SJCRH30 (cell line): Measurements from ENCODE around the gene LASP1. TPM values are rescaled to one million over a fixed set of nuclear protein-coding genes. Genes with fewer than 3 reads are reported as not detected.
"Not testable (repeated sequence)": the region's sequence is repeated elsewhere in the genome, so short reads cannot be mapped to it uniquely, and the experiment has no call there.

Experiments
- DNase-seq, 2 experiments: peaks; one replicate each; pipeline ENCODE4 v3.0.0-alpha.2; 2015 to 2020
- H3K27ac ChIP-seq: fragments of 250-450 bp; sonication (Bioruptor Pico); 2 replicates; pipeline ENCODE4 v1.5.1; 2020; ENCODE audit warnings: mild to moderate bottlenecking, moderate library complexity
- H3K27me3 ChIP-seq: fragments of 250-450 bp; sonication (Bioruptor Pico); 2 replicates; pipeline ENCODE4 v1.5.1; 2020; ENCODE audit warnings: mild to moderate bottlenecking, moderate library complexity
- H3K36me3 ChIP-seq: fragments of 250-450 bp; sonication (Bioruptor Pico); 2 replicates; pipeline ENCODE4 v1.5.1; 2020; ENCODE audit warnings: mild to moderate bottlenecking, moderate library complexity
- H3K4me1 ChIP-seq: fragments of 250-450 bp; sonication (Bioruptor Pico); 2 replicates; pipeline ENCODE4 v1.5.1; 2020; ENCODE audit warnings: mild to moderate bottlenecking, moderate library complexity
- H3K4me3 ChIP-seq: fragments of 250-450 bp; sonication (Bioruptor Pico); 2 replicates; pipeline ENCODE4 v1.5.1; 2020; ENCODE audit warnings: mild to moderate bottlenecking, moderate library complexity
- H3K9me3 ChIP-seq: fragments of 250-450 bp; sonication (Bioruptor Pico); replicated peaks from 2 replicates; pipeline ENCODE4 v1.5.1; 2020; ENCODE audit warnings: mild to moderate bottlenecking, moderate library complexity
- total RNA-seq: library from RNA; depleted of rRNA; stranded (reverse); fragments of >200 nt; shearing (Covaris generic); gene quantifications from 2 replicates; pipeline ENCODE4 v1.2.3, GENCODE V29; 2014

The LASP1 gene
- total RNA-seq, 1 experiment from 2014 or later, result 38.8 TPM

DNA sequence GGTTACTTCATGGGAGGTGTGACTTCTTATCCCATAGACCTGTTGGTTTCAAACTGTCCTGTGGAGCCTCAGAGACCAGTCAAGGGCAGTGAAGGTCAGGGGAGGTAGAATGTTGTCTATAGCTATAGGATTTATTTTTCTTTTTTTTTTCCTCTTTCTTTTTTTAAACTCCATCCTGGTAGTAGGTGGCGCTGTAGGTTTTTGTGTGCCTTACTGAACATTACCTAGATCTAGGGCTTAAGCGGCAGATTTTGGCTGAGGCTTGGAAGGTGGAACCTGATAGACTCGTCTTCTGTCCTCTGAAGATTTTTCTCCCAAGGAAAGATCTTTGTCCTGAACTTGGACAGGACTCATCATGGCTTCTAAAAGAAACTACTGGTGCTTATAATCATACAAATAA is 47.4 kb downstream of the LASP1 start:
- Histone ChIP-seq H3K36me3 (0 out of 2 replicates have a peak, but pooled peaks cover 7% of the 10 kb centered on the region), H3K27ac (no peak overlapping the region)

DNA sequence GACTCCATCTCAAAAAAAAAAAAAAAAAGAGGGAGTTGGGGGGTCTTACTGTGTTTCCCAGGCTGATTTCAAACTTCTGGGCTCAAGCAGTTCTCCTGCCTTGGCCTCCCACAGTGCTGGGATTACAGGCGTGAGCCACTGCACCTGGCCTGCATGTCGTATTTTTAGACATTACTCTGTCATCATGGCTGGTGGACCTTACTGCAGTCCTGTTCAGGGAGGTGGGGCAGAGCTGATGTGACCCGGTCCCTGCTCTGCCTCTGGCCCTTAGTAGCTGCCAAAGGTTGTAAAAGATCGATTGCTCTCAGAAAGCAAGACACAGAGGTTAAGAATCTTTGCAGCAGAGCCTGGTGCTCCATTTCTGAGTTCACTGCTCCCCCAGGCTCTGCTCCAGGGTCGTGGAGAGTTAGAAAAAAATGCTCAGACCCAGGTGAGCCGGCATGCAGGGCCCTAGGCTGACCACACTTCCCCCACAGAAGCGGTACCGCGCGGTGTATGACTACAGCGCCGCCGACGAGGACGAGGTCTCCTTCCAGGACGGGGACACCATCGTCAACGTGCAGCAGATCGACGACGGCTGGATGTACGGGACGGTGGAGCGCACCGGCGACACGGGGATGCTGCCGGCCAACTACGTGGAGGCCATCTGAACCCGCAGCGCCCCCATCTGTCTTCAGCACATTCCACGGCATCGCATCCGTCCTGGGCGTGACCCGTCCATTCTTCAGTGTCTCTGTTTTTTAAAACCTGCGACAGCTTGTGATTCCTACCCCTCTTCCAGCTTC is 48.5 kb downstream of the LASP1 start:
- 0 out of 2 replicates have a peak, but pooled peaks cover 7% of the 10 kb centered on the region for H3K36me3 ChIP-seq
- no peak overlapping the region for H3K4me3 ChIP-seq
- no peak for DNase-seq
- no peak overlapping the region for H3K27ac ChIP-seq
- H3K27me3 ChIP-seq, result no peaks in the 10 kb centered on the region
- H3K4me1 ChIP-seq, result peaks cover 15% of the 10 kb centered on the region
- H3K9me3 ChIP-seq, result no peaks in the 10 kb centered on the region

More for the DNA sequence above, 47.4 kb downstream of the LASP1 start:
- no peak for DNase-seq
- Histone ChIP-seq H3K9me3 (no peaks in the 10 kb centered on the region), H3K4me1 (peaks cover 5% of the 10 kb centered on the region), H3K4me3 (no peak overlapping the region), H3K27me3 (no peaks in the 10 kb centered on the region)

DNA sequence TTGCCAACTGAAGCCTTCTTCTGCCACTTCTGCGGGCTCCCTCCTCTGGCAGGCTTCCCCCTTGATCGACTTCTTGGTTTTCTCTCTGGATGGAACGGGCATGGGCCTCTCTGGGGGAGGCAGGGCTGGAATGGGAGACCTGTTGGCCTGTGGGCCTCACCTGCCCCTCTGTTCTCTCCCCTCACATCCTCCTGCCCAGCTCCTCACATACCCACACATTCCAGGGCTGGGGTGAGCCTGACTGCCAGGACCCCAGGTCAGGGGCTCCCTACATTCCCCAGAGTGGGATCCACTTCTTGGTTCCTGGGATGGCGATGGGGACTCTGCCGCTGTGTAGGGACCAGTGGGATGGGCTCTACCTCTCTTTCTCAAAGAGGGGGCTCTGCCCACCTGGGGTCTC is 49.1 kb downstream of the LASP1 start:
- no peak overlapping the region for H3K4me3 ChIP-seq
- peaks cover 15% of the 10 kb centered on the region for H3K4me1 ChIP-seq
- no peak for DNase-seq
- H3K36me3 ChIP-seq, result 0 out of 2 replicates have a peak, but pooled peaks cover 7% of the 10 kb centered on the region
- H3K27me3 ChIP-seq, result no peaks in the 10 kb centered on the region
- H3K27ac ChIP-seq, result no peak overlapping the region
- H3K9me3 ChIP-seq, result no peaks in the 10 kb centered on the region

DNA sequence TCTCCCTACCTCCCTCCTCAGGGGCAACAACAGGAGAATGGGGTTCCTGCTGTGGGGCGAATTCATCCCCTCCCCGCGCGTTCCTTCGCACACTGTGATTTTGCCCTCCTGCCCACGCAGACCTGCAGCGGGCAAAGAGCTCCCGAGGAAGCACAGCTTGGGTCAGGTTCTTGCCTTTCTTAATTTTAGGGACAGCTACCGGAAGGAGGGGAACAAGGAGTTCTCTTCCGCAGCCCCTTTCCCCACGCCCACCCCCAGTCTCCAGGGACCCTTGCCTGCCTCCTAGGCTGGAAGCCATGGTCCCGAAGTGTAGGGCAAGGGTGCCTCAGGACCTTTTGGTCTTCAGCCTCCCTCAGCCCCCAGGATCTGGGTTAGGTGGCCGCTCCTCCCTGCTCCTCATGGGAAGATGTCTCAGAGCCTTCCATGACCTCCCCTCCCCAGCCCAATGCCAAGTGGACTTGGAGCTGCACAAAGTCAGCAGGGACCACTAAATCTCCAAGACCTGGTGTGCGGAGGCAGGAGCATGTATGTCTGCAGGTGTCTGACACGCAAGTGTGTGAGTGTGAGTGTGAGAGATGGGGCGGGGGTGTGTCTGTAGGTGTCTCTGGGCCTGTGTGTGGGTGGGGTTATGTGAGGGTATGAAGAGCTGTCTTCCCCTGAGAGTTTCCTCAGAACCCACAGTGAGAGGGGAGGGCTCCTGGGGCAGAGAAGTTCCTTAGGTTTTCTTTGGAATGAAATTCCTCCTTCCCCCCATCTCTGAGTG is 49.6 kb downstream of the LASP1 start:
- no peaks in the 10 kb centered on the region for H3K9me3 ChIP-seq
- no peak overlapping the region for H3K4me3 ChIP-seq
- H3K36me3 ChIP-seq, result 0 out of 2 replicates have a peak, but pooled peaks cover 2% of the 10 kb centered on the region
- peaks cover 15% of the 10 kb centered on the region for H3K4me1 ChIP-seq
- H3K27me3 ChIP-seq, result no peaks in the 10 kb centered on the region
- H3K27ac ChIP-seq, result no peak overlapping the region
- DNase-seq, result no peak

DNA sequence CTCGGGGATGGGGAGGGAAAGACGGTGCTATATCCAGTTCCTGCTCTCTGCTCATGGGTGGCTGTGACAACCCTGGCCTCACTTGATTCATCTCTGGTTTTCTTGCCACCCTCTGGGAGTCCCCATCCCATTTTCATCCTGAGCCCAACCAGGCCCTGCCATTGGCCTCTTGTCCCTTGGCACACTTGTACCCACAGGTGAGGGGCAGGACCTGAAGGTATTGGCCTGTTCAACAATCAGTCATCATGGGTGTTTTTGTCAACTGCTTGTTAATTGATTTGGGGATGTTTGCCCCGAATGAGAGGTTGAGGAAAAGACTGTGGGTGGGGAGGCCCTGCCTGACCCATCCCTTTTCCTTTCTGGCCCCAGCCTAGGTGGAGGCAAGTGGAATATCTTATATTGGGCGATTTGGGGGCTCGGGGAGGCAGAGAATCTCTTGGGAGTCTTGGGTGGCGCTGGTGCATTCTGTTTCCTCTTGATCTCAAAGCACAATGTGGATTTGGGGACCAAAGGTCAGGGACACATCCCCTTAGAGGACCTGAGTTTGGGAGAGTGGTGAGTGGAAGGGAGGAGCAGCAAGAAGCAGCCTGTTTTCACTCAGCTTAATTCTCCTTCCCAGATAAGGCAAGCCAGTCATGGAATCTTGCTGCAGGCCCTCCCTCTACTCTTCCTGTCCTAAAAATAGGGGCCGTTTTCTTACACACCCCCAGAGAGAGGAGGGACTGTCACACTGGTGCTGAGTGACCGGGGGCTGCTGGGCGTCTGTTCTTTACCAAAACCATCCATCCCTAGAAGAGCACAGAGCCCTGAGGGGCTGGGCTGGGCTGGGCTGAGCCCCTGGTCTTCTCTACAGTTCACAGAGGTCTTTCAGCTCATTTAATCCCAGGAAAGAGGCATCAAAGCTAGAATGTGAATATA is 50.8 kb downstream of the LASP1 start:
- Histone ChIP-seq H3K27me3 (no peaks in the 10 kb centered on the region), H3K27ac (no peak overlapping the region), H3K36me3 (0 out of 2 replicates have a peak, but pooled peaks cover 2% of the 10 kb centered on the region), H3K4me1 (peaks cover 15% of the 10 kb centered on the region), H3K9me3 (no peaks in the 10 kb centered on the region), H3K4me3 (no peak overlapping the region)
- DNase-seq, result no peak

DNA sequence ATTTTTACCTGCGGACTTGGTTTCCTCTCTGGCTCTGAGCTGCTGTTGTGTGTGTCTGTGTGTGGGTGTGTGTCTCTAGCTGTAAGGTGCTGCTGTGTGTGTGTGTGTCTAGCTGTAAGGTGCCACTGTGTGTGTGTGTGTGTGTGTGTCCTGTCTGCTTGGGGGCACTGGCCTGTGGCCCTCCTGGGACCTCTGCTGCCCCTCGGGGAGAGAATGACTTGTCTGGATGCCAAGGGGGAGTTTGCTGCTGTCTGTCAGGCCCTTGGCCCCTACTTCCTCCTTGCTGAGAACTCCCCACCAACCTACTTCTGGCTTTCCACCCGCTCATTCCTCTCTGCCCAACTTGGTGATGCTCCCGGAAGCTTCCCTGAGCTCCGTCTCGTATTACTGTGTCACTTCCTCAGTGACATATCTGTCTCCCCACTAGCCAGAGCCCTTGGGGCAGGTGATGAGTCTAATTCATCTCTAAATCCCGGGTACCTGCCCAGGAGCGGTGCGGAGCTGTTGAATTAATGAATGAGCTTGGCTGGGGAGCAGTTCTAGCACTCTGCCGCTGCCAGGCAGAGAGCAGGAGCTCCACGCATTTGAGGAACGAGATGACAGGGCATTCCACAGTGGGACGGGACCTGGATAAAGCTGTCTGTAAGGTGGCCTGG is 52.0 kb downstream of the LASP1 start:
- DNase-seq, result peak in 1 of 2 experiments; percentile 19
- Histone ChIP-seq H3K4me1 (peaks cover 15% of the 10 kb centered on the region), H3K4me3 (no peak overlapping the region), H3K36me3 (0 out of 2 replicates have a peak, but pooled peaks cover 2% of the 10 kb centered on the region), H3K27me3 (no peaks in the 10 kb centered on the region), H3K27ac (no peak overlapping the region), H3K9me3 (no peaks in the 10 kb centered on the region)

DNA sequence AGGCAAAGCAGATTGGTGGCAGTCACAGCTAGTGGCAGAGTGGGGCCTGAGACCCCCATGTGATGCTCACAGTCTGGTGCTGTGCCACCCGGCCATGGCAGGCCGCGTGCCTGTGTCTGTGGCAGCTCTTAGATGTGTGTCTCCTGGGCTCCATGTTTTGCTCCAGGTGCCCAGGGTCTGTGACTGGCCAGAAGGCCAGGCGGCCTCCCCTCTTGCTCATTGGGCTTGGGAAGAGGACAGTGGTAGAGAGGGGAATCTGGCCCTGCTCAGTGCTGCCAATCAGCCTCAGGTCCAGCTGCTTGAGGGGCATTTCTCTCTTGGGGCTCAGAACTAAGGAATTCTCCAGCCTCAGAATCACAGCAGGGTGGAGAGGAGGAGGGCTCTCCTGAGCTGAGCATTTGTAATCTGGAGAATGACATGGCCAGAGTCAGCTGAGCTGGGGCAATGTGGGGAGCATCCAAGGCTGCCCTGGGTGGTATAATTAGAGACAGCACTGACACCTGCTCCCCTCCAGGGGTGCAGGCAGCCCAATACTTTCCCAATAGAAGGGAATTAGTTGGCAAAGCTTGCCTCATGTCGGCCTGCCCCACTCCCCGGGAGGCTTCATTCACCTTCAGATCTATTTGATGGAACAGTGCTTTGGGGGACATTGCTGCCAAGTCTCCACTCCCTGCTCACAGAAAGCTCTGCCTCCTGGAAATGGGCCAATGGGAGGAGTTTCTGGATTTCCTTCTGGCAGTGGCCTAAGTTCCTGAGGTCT is 52.9 kb downstream of the LASP1 start:
- Histone ChIP-seq H3K36me3 (no peaks in the 10 kb centered on the region), H3K4me1 (peaks cover 15% of the 10 kb centered on the region), H3K4me3 (no peak overlapping the region), H3K27me3 (no peaks in the 10 kb centered on the region), H3K9me3 (no peaks in the 10 kb centered on the region), H3K27ac (no peak overlapping the region)
- peak; percentile 51 to 63 for DNase-seq

DNA sequence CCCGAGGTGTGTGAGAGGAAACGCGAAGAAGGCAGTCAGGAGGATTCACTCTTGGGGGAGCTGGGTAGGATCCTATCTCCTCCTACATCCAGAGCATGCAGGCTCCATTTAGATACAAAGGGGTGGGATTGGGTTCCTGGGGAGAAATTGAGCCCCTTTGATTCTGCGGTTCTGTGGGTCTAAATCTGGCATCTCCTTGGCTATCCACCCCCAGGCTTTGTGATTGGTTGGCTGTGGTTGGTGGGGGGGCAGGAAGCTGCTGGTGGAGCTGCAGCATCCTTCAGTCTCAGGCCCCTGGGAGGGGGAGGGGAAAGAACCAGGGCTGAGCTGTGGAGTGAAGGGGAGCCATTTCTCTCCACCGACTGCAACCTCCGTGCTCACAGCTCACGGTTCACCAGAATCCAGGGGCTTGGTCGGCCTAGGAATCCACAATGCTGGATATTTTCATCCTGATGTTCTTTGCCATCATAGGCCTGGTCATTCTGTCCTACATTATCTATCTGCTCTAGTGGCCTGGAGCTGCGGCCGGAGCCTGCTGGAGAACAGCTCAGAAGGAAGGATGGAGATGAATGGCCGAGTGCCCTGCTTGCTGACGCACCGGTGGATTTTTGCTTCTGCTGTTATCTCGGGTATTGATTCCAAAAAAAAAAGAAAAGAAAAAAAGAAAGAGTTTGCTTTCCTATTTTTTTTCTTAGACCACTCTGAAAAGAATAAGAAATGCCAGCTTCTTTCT is 55.6 kb downstream of the LASP1 start, which contains the start of gene LASP1NB:
Gene LASP1NB, plus strand, starts transcription at position 352 of the 733 bp plus-strand sequence.
- no peak within 1 kb of the TSS for H3K27ac ChIP-seq
- no peaks in the 10 kb centered on the region for H3K9me3 ChIP-seq
- no peaks in the 10 kb centered on the region for H3K36me3 ChIP-seq
- DNase-seq, result peak; percentile 54 to 56
- H3K4me3 ChIP-seq, result peak within 1 kb of the TSS; percentile 47
- H3K27me3 ChIP-seq, result no peaks in the 10 kb centered on the region
- peaks cover 15% of the 10 kb centered on the region for H3K4me1 ChIP-seq

DNA sequence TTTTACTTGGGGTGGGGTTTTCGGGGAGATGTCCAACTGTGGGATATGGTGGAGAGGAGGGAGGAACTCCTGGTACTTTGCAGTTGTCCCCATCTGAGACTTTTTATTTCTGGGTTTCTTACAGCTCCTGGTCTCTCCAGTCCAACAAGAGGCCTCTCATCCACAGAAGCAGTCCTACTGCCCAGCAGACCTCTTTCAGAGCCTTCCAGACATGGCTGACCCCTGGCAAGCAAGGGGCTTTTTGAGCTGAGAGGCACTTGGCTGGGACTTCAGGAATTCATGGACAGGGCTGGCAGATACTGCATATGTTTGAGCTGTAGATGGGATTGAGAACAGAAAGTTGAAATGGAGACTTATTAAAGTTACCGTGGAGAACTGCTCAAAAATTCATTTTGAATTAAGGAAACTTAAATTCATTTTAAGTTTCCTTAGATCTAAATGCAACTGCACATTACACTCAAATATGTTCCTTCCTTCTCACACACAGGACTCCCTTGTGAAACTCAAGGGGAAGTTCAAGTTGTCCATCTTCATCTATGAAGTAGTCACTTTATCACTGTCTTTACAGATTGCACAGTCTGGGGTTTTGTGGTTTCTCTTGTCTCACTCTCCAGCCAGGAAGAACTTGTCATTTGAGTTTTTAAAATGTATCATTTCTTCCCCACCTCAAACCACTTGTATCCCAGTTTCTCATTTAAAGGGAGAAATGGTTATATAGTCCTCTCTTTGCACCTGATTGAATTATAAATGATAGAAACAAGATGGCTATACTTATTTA is 56.6 kb downstream of the LASP1 start:
- peaks cover 15% of the 10 kb centered on the region for H3K4me1 ChIP-seq
- H3K9me3 ChIP-seq, result no peaks in the 10 kb centered on the region
- H3K27ac ChIP-seq, result no peak overlapping the region
- H3K4me3 ChIP-seq, result no peak overlapping the region; the same call in 1 of the 2 replicates
- no peaks in the 10 kb centered on the region for H3K36me3 ChIP-seq
- no peaks in the 10 kb centered on the region for H3K27me3 ChIP-seq
- DNase-seq, result no peak

DNA sequence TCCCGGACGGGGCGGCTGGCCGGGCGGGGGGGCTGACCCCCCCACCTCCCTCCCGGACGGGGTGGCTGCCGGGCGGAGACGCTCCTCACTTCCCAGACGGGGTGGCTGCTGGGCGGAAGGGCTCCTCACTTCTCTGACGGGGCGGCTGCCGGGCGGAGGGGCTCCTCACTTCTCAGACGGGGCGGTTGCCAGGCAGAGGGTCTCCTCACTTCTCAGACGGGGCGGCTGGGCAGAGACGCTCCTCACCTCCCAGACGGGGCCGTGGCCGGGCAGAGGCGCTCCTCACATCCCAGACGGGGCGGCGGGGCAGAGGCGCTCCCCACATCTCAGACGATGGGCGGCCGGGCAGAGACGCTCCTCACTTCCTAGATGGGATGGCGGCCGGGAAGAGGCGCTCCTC is 60.9 kb downstream of the LASP1 start:
- H3K27ac ChIP-seq, DNase-seq, H3K27me3 ChIP-seq, H3K9me3 ChIP-seq, H3K4me1 ChIP-seq, H3K4me3 ChIP-seq, H3K36me3 ChIP-seq: not testable (repeated sequence)

DNA sequence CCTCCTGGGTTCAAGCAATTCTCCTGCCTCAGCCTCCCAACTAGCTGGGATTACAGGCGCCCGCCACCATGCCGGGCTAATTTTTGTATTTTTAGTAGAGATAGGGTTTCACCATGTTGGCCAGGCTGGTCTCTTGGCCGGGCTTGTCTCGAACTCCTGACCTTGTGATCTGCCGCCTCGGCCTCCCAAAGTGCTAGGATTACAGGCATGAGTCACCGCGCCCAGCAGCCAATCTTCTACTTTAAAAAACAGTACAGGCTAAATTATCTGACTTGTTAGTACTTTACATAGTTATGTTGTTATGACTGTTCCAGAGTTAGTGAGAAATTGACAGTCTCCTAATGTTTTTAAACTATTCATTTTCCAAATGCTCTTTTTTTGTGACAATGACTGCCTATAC is 64.1 kb downstream of the LASP1 start:
- not testable (repeated sequence) for H3K4me3 ChIP-seq, H3K36me3 ChIP-seq, DNase-seq, H3K27me3 ChIP-seq, H3K4me1 ChIP-seq, H3K9me3 ChIP-seq, H3K27ac ChIP-seq

DNA sequence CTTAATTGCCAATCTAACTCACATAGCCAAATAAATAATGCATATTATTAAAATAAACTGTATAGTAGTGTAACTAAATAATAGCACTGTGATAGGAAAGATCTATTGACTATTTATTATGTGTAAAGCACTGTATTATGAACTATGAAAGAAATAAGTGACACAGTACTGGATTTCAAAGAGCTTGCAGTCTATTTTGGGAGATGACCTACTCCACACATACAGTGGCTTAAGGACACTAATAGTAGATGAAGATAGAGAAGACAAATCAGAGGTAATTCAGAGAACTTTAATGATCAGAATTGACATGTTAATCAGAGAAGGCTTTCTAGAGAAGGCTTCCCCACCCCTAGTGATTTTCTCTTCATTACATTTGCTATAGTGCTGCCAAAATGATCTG is 70.1 kb downstream of the LASP1 start:
- H3K27ac ChIP-seq, result no peak overlapping the region
- peaks cover 6% of the 10 kb centered on the region; the same call in 1 of the 2 replicates for H3K27me3 ChIP-seq
- no peaks in the 10 kb centered on the region for H3K9me3 ChIP-seq
- no peak for DNase-seq
- H3K4me1 ChIP-seq, result no peaks in the 10 kb centered on the region
- no peaks in the 10 kb centered on the region for H3K36me3 ChIP-seq
- H3K4me3 ChIP-seq, result no peak overlapping the region
